ENCODE measurements around the gene SNRNP40. TPM values are rescaled to one million over a fixed set of nuclear protein-coding genes. Genes with fewer than 3 reads are reported as not detected.
"Not testable (repeated sequence)": the region's sequence is repeated elsewhere in the genome, so short reads cannot be mapped to it uniquely, and the experiment has no call there.

SNRNP40 gene
- total and polyA plus RNA-seq, 4 experiments from 2014 or later, result 58.7 to 118 (median 83.5) TPM

- CTCF ChIA-PET (ENCODE audit: partially characterized antibody), result interaction anchor here (0.6 kb wide), 1 partner anchor 13 kb away, joined by 3 read pairs; no protein-coding TSS in a partner anchor
- H3K4me1 ChIP-seq (ENCODE audit: insufficient read depth, low read length); DNase-seq; H3K9me3 Mint-ChIP-seq; intact Hi-C loops (cut with micrococcal nuclease); H3K27me3 Mint-ChIP-seq; H3K9me3 ChIP-seq (ENCODE audit: control insufficient read depth in 1 of 2, low read length in 2 of 2); H3K4me1 Mint-ChIP-seq; H3K27me3 ChIP-seq (ENCODE audit: insufficient read depth, low read length); H3K4me3 Mint-ChIP-seq; POLR2A ChIA-PET (ENCODE audit: partially characterized antibody); H3K27ac Mint-ChIP-seq; H3K4me3 ChIP-seq (ENCODE audit: low read length in 2 of 2); H3K27ac ChIP-seq (ENCODE audit: low read depth, low read length): not testable (repeated sequence)
- H3K36me3 Mint-ChIP-seq, result peaks cover 65 to 85% of the 10 kb centered on the region in 2 donors
- peaks cover 43% of the 10 kb centered on the region for H3K36me3 ChIP-seq (ENCODE audit: insufficient read depth, low read length)
Measured at GRCh38 chr1:31262393-31262792, 34.2 kb downstream of the SNRNP40 start.

DNA sequence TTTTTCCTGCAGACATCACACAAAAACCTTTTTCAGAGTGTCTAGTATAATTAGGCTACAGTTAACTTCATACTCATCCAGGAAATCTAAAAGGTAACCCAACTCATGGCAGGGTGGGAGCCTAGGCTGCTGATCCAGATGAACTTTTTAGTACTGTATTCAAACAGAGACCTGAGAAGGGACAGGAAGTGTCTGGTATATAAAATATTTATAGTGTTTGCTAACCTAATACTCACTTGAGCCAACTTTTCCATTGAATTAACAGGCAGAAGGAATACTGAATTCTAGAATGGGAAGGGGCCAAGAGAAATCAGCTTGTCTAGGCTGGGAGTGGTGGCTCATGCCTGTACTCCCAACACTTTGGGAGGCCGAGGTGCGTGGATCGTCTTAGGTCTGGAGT is 34.7 kb downstream of the SNRNP40 start:
- no peak overlapping the region for H3K27ac Mint-ChIP-seq
- H3K27me3 ChIP-seq (ENCODE audit: insufficient read depth, low read length), result no peaks in the 10 kb centered on the region
- no peaks in the 10 kb centered on the region for H3K9me3 Mint-ChIP-seq
- peaks cover 62 to 84% of the 10 kb centered on the region in 2 donors for H3K36me3 Mint-ChIP-seq
- peaks cover 38% of the 10 kb centered on the region for H3K36me3 ChIP-seq (ENCODE audit: insufficient read depth, low read length)
- H3K27me3 Mint-ChIP-seq, result no peaks in the 10 kb centered on the region
- H3K9me3 ChIP-seq (ENCODE audit: control insufficient read depth in 1 of 2, low read length in 2 of 2), result no peaks in the 10 kb centered on the region
- no peaks in the 10 kb centered on the region for H3K4me1 ChIP-seq (ENCODE audit: insufficient read depth, low read length)
- intact Hi-C loops (cut with micrococcal nuclease), result no loop called here
- H3K4me3 Mint-ChIP-seq, result no peak overlapping the region
- H3K4me3 ChIP-seq (ENCODE audit: low read length in 2 of 2), result no peak overlapping the region
- H3K4me1 Mint-ChIP-seq, result no peaks in the 10 kb centered on the region
- no peak for DNase-seq
- H3K27ac ChIP-seq (ENCODE audit: low read depth, low read length), result no peak overlapping the region
- ChIA-PET POLR2A (ENCODE audit: partially characterized antibody) (no interaction called here), CTCF (ENCODE audit: partially characterized antibody) (no interaction called here)

DNA sequence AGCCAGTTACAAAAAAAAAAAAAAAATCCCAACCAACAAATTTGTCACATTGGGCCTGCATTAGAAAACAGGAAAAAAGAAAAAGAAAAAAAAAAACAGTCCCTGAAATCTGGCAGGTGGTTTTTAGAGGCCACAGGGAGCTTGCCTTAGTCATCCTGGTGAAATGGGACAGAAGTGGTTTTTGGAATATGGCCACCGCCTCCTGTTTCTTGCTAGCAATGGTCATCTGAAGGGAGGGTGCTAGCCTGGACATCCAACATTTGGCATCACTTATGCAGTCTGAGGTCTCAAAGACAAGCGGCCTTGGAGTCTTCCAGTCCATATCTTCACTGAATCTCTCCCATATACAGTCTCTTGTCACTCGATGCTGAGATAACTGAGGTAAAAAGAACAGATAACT is 36.8 kb downstream of the SNRNP40 start:
- ChIA-PET POLR2A (ENCODE audit: partially characterized antibody) (no interaction called here), CTCF (ENCODE audit: partially characterized antibody) (no interaction called here)
- no peaks in the 10 kb centered on the region for H3K9me3 ChIP-seq (ENCODE audit: control insufficient read depth in 1 of 2, low read length in 2 of 2)
- intact Hi-C loops (cut with micrococcal nuclease), result no loop called here
- no peak overlapping the region for H3K27ac ChIP-seq (ENCODE audit: low read depth, low read length)
- H3K9me3 Mint-ChIP-seq, result no peaks in the 10 kb centered on the region
- no peaks in the 10 kb centered on the region for H3K4me1 Mint-ChIP-seq
- H3K27me3 ChIP-seq (ENCODE audit: insufficient read depth, low read length), result no peaks in the 10 kb centered on the region
- no peak overlapping the region for H3K27ac Mint-ChIP-seq
- H3K4me3 Mint-ChIP-seq, result no peak overlapping the region
- no peaks in the 10 kb centered on the region for H3K27me3 Mint-ChIP-seq
- H3K36me3 Mint-ChIP-seq, result peaks cover 43 to 65% of the 10 kb centered on the region in 2 donors
- no peak overlapping the region for H3K4me3 ChIP-seq (ENCODE audit: low read length in 2 of 2)
- H3K4me1 ChIP-seq (ENCODE audit: insufficient read depth, low read length), result no peaks in the 10 kb centered on the region
- H3K36me3 ChIP-seq (ENCODE audit: insufficient read depth, low read length), result peaks cover 28% of the 10 kb centered on the region
- no peak for DNase-seq

DNA sequence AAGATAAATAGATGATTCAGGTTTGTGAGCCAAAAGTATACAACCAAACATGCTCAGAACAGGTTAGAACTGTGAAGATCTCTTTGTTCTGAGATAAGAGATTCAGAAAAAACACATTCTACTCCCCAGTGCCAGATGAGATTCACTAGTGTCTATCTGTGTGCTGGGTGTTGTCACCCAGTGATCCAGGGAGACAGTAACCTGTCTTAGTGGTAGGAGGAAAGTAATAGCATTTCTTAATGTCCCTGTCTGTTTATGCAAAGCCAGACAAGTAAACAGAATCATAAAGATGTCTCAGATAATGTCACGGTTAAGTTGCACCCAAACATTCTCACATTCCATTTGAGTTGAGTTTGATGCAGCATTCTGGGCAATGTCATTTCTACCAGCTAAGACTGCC is 38.0 kb downstream of the SNRNP40 start:
- Histone ChIP-seq H3K4me3 (ENCODE audit: low read length in 2 of 2) (no peak overlapping the region), H3K27ac (ENCODE audit: low read depth, low read length) (no peak overlapping the region), H3K36me3 (ENCODE audit: insufficient read depth, low read length) (peaks cover 20% of the 10 kb centered on the region), H3K27me3 (ENCODE audit: insufficient read depth, low read length) (no peaks in the 10 kb centered on the region), H3K9me3 (ENCODE audit: control insufficient read depth in 1 of 2, low read length in 2 of 2) (no peaks in the 10 kb centered on the region), H3K4me1 (ENCODE audit: insufficient read depth, low read length) (no peaks in the 10 kb centered on the region)
- Mint-ChIP-seq H3K9me3 (no peaks in the 10 kb centered on the region), H3K27ac (no peak overlapping the region), H3K27me3 (no peaks in the 10 kb centered on the region), H3K4me1 (no peaks in the 10 kb centered on the region), H3K36me3 (peaks cover 34 to 54% of the 10 kb centered on the region in 2 donors), H3K4me3 (no peak overlapping the region)
- intact Hi-C loops (cut with micrococcal nuclease), result no loop called here
- CTCF ChIA-PET (ENCODE audit: partially characterized antibody), result no interaction called here
- no peak for DNase-seq
- POLR2A ChIA-PET (ENCODE audit: partially characterized antibody), result no interaction called here

DNA sequence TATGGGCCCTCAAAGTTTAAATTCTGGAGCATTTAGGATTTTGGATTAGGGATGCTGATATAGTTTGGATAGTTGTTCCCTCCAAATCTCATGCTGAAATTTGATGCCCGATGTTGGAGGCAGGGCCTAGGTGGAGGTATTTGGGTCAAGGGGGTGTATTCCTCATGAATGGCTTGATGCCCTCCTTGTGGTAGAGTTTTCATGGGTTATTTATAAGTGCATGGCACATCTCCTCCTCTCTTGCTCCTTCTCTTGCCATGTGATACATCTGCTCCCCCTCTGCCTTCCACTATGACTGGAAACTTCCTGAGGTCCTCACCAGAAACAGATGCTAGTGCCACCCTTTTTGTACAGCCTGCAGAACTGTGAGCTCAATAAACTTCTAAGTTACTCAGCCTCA is 39.4 kb downstream of the SNRNP40 start:
- Mint-ChIP-seq H3K27me3 (no peaks in the 10 kb centered on the region), H3K9me3 (no peaks in the 10 kb centered on the region), H3K27ac (no peak overlapping the region), H3K4me3 (no peak overlapping the region), H3K4me1 (no peaks in the 10 kb centered on the region), H3K36me3 (peaks cover 34 to 43% of the 10 kb centered on the region in 2 donors)
- Histone ChIP-seq H3K27me3 (ENCODE audit: insufficient read depth, low read length) (no peaks in the 10 kb centered on the region), H3K27ac (ENCODE audit: low read depth, low read length) (no peak overlapping the region), H3K36me3 (ENCODE audit: insufficient read depth, low read length) (peaks cover 20% of the 10 kb centered on the region), H3K4me1 (ENCODE audit: insufficient read depth, low read length) (no peaks in the 10 kb centered on the region), H3K9me3 (ENCODE audit: control insufficient read depth in 1 of 2, low read length in 2 of 2) (no peaks in the 10 kb centered on the region), H3K4me3 (ENCODE audit: low read length in 2 of 2) (no peak overlapping the region)
- ChIA-PET POLR2A (ENCODE audit: partially characterized antibody) (no interaction called here), CTCF (ENCODE audit: partially characterized antibody) (no interaction called here)
- intact Hi-C loops (cut with micrococcal nuclease), result no loop called here
- no peak for DNase-seq

DNA sequence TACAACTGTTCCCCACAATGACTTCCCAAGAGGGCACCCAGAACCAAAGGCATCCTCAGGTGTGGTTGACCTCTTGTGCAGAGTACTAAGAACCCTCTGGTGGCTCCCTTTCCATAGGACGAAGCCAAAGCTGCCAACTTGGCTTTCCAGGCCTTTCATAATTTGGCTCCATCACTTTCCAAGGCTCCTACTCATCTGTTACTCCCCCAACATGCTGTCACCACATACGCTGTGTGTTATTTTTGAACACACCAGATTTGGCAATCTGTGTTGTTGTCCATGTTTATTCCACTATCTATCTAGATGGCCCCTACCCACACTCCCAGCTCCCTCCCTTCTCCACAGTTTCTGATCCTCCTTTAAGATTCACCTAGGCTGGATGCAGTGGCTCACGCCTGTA is 46.7 kb downstream of the SNRNP40 start:
- H3K4me1 Mint-ChIP-seq, result no peaks in the 10 kb centered on the region
- intact Hi-C loops (cut with micrococcal nuclease), result no loop called here
- no peaks in the 10 kb centered on the region for H3K36me3 ChIP-seq (ENCODE audit: insufficient read depth, low read length)
- H3K27me3 ChIP-seq (ENCODE audit: insufficient read depth, low read length), result no peaks in the 10 kb centered on the region
- H3K4me3 ChIP-seq (ENCODE audit: low read length in 2 of 2), result no peak overlapping the region
- no peaks in the 10 kb centered on the region for H3K9me3 Mint-ChIP-seq
- ChIA-PET POLR2A (ENCODE audit: partially characterized antibody) (no interaction called here), CTCF (ENCODE audit: partially characterized antibody) (no interaction called here)
- no peaks in the 10 kb centered on the region for H3K9me3 ChIP-seq (ENCODE audit: control insufficient read depth in 1 of 2, low read length in 2 of 2)
- H3K4me3 Mint-ChIP-seq, result no peak overlapping the region
- H3K4me1 ChIP-seq (ENCODE audit: insufficient read depth, low read length), result no peaks in the 10 kb centered on the region
- no peak for DNase-seq
- H3K36me3 Mint-ChIP-seq, result no peaks in the 10 kb centered on the region
- no peak overlapping the region for H3K27ac Mint-ChIP-seq
- H3K27ac ChIP-seq (ENCODE audit: low read depth, low read length), result no peak overlapping the region
- H3K27me3 Mint-ChIP-seq, result no peaks in the 10 kb centered on the region

GRCh38 chr1:31248276-31248675 is 48.3 kb downstream of the SNRNP40 start:
- ChIA-PET CTCF (ENCODE audit: partially characterized antibody) (interaction anchor here (1.3 kb wide), 1 partner anchor 146 kb away, joined by 4 read pairs; no protein-coding TSS in a partner anchor), POLR2A (ENCODE audit: partially characterized antibody) (no interaction called here)
- no peak overlapping the region for H3K4me3 Mint-ChIP-seq
- no peaks in the 10 kb centered on the region for H3K36me3 ChIP-seq (ENCODE audit: insufficient read depth, low read length)
- no peaks in the 10 kb centered on the region for H3K9me3 ChIP-seq (ENCODE audit: control insufficient read depth in 1 of 2, low read length in 2 of 2)
- DNase-seq, result no peak
- no peaks in the 10 kb centered on the region for H3K36me3 Mint-ChIP-seq
- H3K27ac ChIP-seq (ENCODE audit: low read depth, low read length), result no peak overlapping the region
- no peaks in the 10 kb centered on the region for H3K4me1 ChIP-seq (ENCODE audit: insufficient read depth, low read length)
- no peaks in the 10 kb centered on the region for H3K9me3 Mint-ChIP-seq
- peak overlapping the region in 1 of 7 donors; percentile 51 for H3K27ac Mint-ChIP-seq
- no peaks in the 10 kb centered on the region for H3K27me3 Mint-ChIP-seq
- intact Hi-C loops (cut with micrococcal nuclease), result no loop called here
- no peaks in the 10 kb centered on the region for H3K4me1 Mint-ChIP-seq
- no peak overlapping the region for H3K4me3 ChIP-seq (ENCODE audit: low read length in 2 of 2)
- H3K27me3 ChIP-seq (ENCODE audit: insufficient read depth, low read length), result no peaks in the 10 kb centered on the region

- Histone ChIP-seq H3K27me3 (ENCODE audit: insufficient read depth, low read length) (peaks cover 11% of the 10 kb centered on the region), H3K4me3 (ENCODE audit: low read length in 2 of 2) (no peak overlapping the region), H3K4me1 (ENCODE audit: insufficient read depth, low read length) (no peaks in the 10 kb centered on the region), H3K27ac (ENCODE audit: low read depth, low read length) (no peak overlapping the region), H3K36me3 (ENCODE audit: insufficient read depth, low read length) (no peaks in the 10 kb centered on the region), H3K9me3 (ENCODE audit: control insufficient read depth in 1 of 2, low read length in 2 of 2) (no peaks in the 10 kb centered on the region)
- Mint-ChIP-seq H3K4me1 (peaks cover 0 to 10% (median 5%) of the 10 kb centered on the region in 4 donors), H3K4me3 (no peak overlapping the region), H3K36me3 (no peaks in the 10 kb centered on the region), H3K9me3 (no peaks in the 10 kb centered on the region), H3K27me3 (peaks cover 9% of the 10 kb centered on the region in 2 donors), H3K27ac (no peak overlapping the region)
- intact Hi-C loops (cut with micrococcal nuclease), result no loop called here
- no peak for DNase-seq
- POLR2A ChIA-PET (ENCODE audit: partially characterized antibody), result no interaction called here
- CTCF ChIA-PET (ENCODE audit: partially characterized antibody), result no interaction called here
Measured at GRCh38 chr1:31244326-31244725, 52.3 kb downstream of the SNRNP40 start.
